T-cell (primary cell): ENCODE data around the gene GTF3C6. TPM values are rescaled to one million over a fixed set of nuclear protein-coding genes. Genes with fewer than 3 reads are reported as not detected.
A peak's percentile ranks its signal among the peaks of the same experiment; 100 is the strongest.

Experiments
- ATAC-seq, 4 experiments: fragments of 200-7000 bp in 3 of 4; fragments of 150-1000 bp in 1 of 4; cut with Tn5 transposase; replicated peaks in 1 of 4; 1 replicate in 3 of 4; 2 replicates in 1 of 4; pipeline ENCODE4 v1.10.0; 2021; ENCODE audit warnings: moderate library complexity in 3 of 4, mild to moderate bottlenecking in 2 of 4, moderate number of reproducible peaks in 1 of 4
- CTCF ChIA-PET, 2 donors: fragments of 300-600 bp; sonication (Branson Sonifier 250); formaldehyde crosslinking; loops; one replicate each; lab custom pipeline; 2022; ENCODE audit warnings: antibody characterized with exemption in 2 of 2; lab: Charles Lee
- POLR2A ChIA-PET, 2 donors: fragments of 300-600 bp; sonication (Branson Sonifier 250); formaldehyde crosslinking; loops; one replicate each; lab custom pipeline; 2022; ENCODE audit warnings: antibody characterized with exemption in 2 of 2; lab: Charles Lee
- DNase-seq, 35 experiments: peaks; one replicate each; pipeline versions ENCODE4 v3.0.0 to v3.0.0-alpha.2; 2013 to 2023
- H3K27ac ChIP-seq: one replicate; pipeline ENCODE4 v1.5.1; 2013; ENCODE audit warnings: low read length
- H3K27me3 ChIP-seq, 2 experiments: replicated peaks in 1 of 2; 1 replicate in 1 of 2; 2 replicates in 1 of 2; pipeline versions ENCODE4 v1.6.1 to v1.7.0; 2013; ENCODE audit warnings: low read length in 1 of 2, mixed read lengths in 1 of 2; ENCODE audit not compliant: control insufficient read depth in 2 of 2, insufficient read depth in 2 of 2; ENCODE audit errors: extremely low read depth in 1 of 2
- H3K36me3 ChIP-seq, 2 donors: 1 replicate in 1 of 2; 2 replicates in 1 of 2; pipeline versions ENCODE4 v1.6.1 to v1.7.0; 2013; ENCODE audit warnings: low read length in 1 of 2; ENCODE audit not compliant: control insufficient read depth in 2 of 2, insufficient read depth in 1 of 2; ENCODE audit errors: extremely low read depth in 1 of 2
- H3K4me1 ChIP-seq, 2 experiments: 1 replicate in 1 of 2; 2 replicates in 1 of 2; pipeline versions ENCODE4 v1.6.1 to v1.7.0; 2013; ENCODE audit warnings: low read length in 2 of 2, mixed read lengths in 1 of 2; ENCODE audit not compliant: insufficient read depth in 2 of 2, control insufficient read depth in 1 of 2; ENCODE audit errors: extremely low read depth in 1 of 2
- H3K4me3 ChIP-seq, 2 donors: 1 replicate in 1 of 2; 2 replicates in 1 of 2; pipeline versions ENCODE4 v1.5.1 to v1.7.0; 2013; ENCODE audit warnings: mild to moderate bottlenecking in 2 of 2, low read length in 1 of 2, moderate library complexity in 1 of 2; ENCODE audit not compliant: control insufficient read depth in 1 of 2; ENCODE audit errors: extremely low read depth in 1 of 2
- H3K9me3 ChIP-seq: 2 replicates; pipeline ENCODE4 v1.7.0; 2013
- H3K27ac Mint-ChIP-seq, 2 donors: one replicate each; pipeline ENCODE4 v1.8.0; 2020 to 2021; ENCODE audit warnings: mild to moderate bottlenecking in 2 of 2, mixed read lengths in 2 of 2
- H3K27me3 Mint-ChIP-seq, 2 donors: one replicate each; pipeline ENCODE4 v1.8.0; 2021 to 2022; ENCODE audit warnings: mixed read lengths in 2 of 2
- H3K36me3 Mint-ChIP-seq: one replicate; pipeline ENCODE4 v1.8.0; 2021; ENCODE audit warnings: mixed read lengths
- H3K4me1 Mint-ChIP-seq, 3 donors: one replicate each; pipeline ENCODE4 v1.8.0; 2020 to 2022; ENCODE audit warnings: mixed read lengths in 3 of 3, mild to moderate bottlenecking in 1 of 3
- H3K4me3 Mint-ChIP-seq, 3 donors: one replicate each; pipeline ENCODE4 v1.8.0; 2020 to 2022; ENCODE audit warnings: mild to moderate bottlenecking in 3 of 3, mixed read lengths in 3 of 3, moderate library complexity in 3 of 3
- H3K9me3 Mint-ChIP-seq, 3 donors: one replicate each; pipeline ENCODE4 v1.8.0; 2020 to 2022; ENCODE audit warnings: mixed read lengths in 3 of 3
- WGBS: methylation state at CpG from one replicate; pipeline ENCODE4 v1.1.5; 2013; ENCODE audit warnings: missing lambda C conversion rate; ENCODE audit not compliant: insufficient coverage; 5-methylcytosine and 5-hydroxymethylcytosine counted together
- total RNA-seq, 35 experiments: library from RNA in 6 of 35; stranded (reverse) in 6 of 35; fragments of 120-200 nt in 1 of 35; gene quantifications; one replicate each; pipeline versions ENCODE4 v1.2.1 to v1.2.4 and lab custom pipeline; 2013 to 2026

Gene GTF3C6
- total RNA-seq, 5 donors from 2014 or later (not counting 1 experiment from before 2014, with no cell fraction given): 21.4 to 33.9 (median 30.3) TPM

DNA sequence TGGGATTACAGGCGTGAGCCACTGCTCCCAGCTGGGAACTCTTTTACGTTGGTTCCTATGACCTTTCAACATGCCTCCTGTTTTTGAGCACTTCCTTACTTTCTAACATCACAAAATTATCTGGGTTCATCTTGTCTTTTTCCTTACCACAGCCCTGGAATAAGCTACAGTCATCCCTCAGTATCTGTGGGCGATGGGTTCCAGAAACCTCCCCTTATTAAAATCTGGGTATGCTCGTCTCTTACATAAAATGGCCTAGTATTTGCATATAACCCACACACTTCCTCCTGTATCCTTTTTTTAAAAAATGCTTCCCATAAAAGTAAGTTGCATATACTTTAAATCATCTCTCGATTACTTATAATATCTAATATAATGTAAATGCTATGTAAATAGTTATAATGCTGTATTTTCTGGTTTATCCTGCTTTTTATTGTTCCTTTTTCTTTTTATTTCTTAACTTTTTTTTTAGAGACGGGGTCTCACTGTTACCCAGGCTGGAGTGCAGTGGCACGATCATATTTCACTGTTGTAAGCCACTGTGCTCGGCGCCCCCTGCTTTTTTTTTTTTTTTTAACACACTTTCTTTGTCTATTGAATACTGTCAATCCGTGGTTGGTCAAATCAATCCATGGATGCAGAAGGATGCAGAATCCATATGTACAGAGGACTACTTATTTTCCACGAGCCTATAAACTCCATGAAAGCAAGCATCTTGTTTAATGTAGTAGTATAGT, 32.5 kb downstream of the GTF3C6 start:
- CTCF ChIA-PET: interaction anchor here in 1 of 2 donors (0.7 to 1.0 kb wide), 2 partner anchors 32 to 308 kb away, joined by 3 read pairs; no protein-coding TSS in a partner anchor
- Mint-ChIP-seq H3K27ac (no peak overlapping the region), H3K36me3 (peaks cover 41% of the 10 kb centered on the region), H3K27me3 (no peaks in the 10 kb centered on the region), H3K9me3 (no peaks in the 10 kb centered on the region), H3K4me1 (peaks cover 4 to 9% (median 5%) of the 10 kb centered on the region in 3 donors), H3K4me3 (no peak overlapping the region)
- H3K4me1 ChIP-seq: no peaks in the 10 kb centered on the region
- DNase-seq (no peak), ATAC-seq (no peak)
- 96% methylated on average over 6 of the region's 11 CpGs for WGBS
- H3K27ac ChIP-seq: no peak overlapping the region
- H3K9me3 ChIP-seq: no peaks in the 10 kb centered on the region
- H3K4me3 ChIP-seq: no peak overlapping the region
- H3K36me3 ChIP-seq: peaks cover 0 to 38% of the 10 kb centered on the region in 2 donors
- POLR2A ChIA-PET: no interaction called here
- H3K27me3 ChIP-seq: no peaks in the 10 kb centered on the region

DNA sequence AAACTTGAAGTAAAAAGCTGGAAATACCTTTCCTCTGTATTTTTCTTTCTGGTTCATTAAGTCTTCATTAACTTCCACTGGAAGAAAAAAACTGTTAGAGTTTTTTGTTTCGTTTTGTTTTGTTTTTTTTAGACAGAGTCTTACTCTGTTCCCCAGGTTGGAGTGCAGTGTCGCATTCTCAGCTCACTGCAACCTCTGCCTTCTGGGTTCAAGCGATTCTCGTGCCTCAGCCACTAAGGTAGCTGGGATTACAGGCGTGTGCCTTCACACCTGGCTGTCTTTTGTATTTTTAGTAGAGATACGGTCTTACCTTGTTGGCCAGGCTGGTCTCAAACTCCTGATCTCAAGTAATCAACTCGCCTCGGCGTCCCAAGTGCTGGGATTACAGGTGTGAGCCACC, 38.2 kb downstream of the GTF3C6 start:
- peaks cover 44% of the 10 kb centered on the region for H3K36me3 Mint-ChIP-seq
- CTCF ChIA-PET: no interaction called here
- no peaks in the 10 kb centered on the region for H3K9me3 Mint-ChIP-seq
- Histone ChIP-seq H3K36me3 (peaks cover 2 to 58% of the 10 kb centered on the region in 2 donors), H3K27ac (no peak overlapping the region), H3K4me1 (no peaks in the 10 kb centered on the region), H3K4me3 (no peak overlapping the region), H3K27me3 (no peaks in the 10 kb centered on the region), H3K9me3 (no peaks in the 10 kb centered on the region)
- H3K27me3 Mint-ChIP-seq: no peaks in the 10 kb centered on the region
- H3K27ac Mint-ChIP-seq: no peak overlapping the region
- POLR2A ChIA-PET: interaction anchor here in 1 of 2 donors (0.6 kb wide), 1 partner anchor 122 kb away, joined by 3 read pairs; the partner anchor contains the start of gene AMD1
- ATAC-seq: no peak
- no peak for DNase-seq
- peaks cover 0 to 4% (median 0%) of the 10 kb centered on the region in 3 donors for H3K4me1 Mint-ChIP-seq
- WGBS: 98% methylated on average over 8 of the region's 9 CpGs
- H3K4me3 Mint-ChIP-seq: no peak overlapping the region

- Histone ChIP-seq H3K27ac (no peak overlapping the region), H3K27me3 (no peaks in the 10 kb centered on the region), H3K36me3 (peaks cover 8 to 58% of the 10 kb centered on the region in 2 donors), H3K9me3 (no peaks in the 10 kb centered on the region), H3K4me3 (no peak overlapping the region), H3K4me1 (no peaks in the 10 kb centered on the region)
- Mint-ChIP-seq H3K4me3 (no peak overlapping the region), H3K9me3 (no peaks in the 10 kb centered on the region), H3K4me1 (peaks cover 0 to 4% (median 0%) of the 10 kb centered on the region in 3 donors), H3K27me3 (no peaks in the 10 kb centered on the region), H3K36me3 (peaks cover 47% of the 10 kb centered on the region), H3K27ac (peak overlapping the region in 1 of 2 donors; percentile 8)
- WGBS: no CpG with 5 or more reads among the region's 2 CpGs
- POLR2A ChIA-PET: no interaction called here
- DNase-seq (peak in 1 of 35 experiments; percentile 58), ATAC-seq (no peak)
- CTCF ChIA-PET: interaction anchor here (0.5 to 1.2 kb wide), 4 partner anchors 303 to 318 kb away, joined by 3 to 9 read pairs (median 4); no protein-coding TSS in a partner anchor
These were observed 41.2 kb downstream of the GTF3C6 start for GRCh38 chr6:110999634-111000270.

- Histone ChIP-seq H3K36me3 (peaks cover 10 to 58% of the 10 kb centered on the region in 2 donors), H3K27ac (no peak overlapping the region), H3K4me1 (no peaks in the 10 kb centered on the region), H3K27me3 (no peaks in the 10 kb centered on the region), H3K4me3 (no peak overlapping the region), H3K9me3 (no peaks in the 10 kb centered on the region)
- WGBS: 96% methylated on average over 3 of the region's 3 CpGs
- ChIA-PET POLR2A (no interaction called here), CTCF (no interaction called here)
- DNase-seq: no peak
- Mint-ChIP-seq H3K4me1 (peaks cover 0 to 4% (median 0%) of the 10 kb centered on the region in 3 donors), H3K27me3 (no peaks in the 10 kb centered on the region), H3K27ac (no peak overlapping the region), H3K9me3 (no peaks in the 10 kb centered on the region), H3K4me3 (no peak overlapping the region), H3K36me3 (peaks cover 38% of the 10 kb centered on the region)
- no peak for ATAC-seq
These were observed 43.8 kb downstream of the GTF3C6 start for GRCh38 chr6:111002350-111002749.

- H3K27ac ChIP-seq: no peak overlapping the region
- ATAC-seq (peak in 3 of 4 experiments; percentile 34 to 55 (median 45)), DNase-seq (peak in 4 of 35 experiments; percentile 3 to 64 (median 10))
- H3K4me3 Mint-ChIP-seq: no peak overlapping the region
- no peak overlapping the region for H3K4me3 ChIP-seq
- no peak overlapping the region for H3K27ac Mint-ChIP-seq
- H3K36me3 Mint-ChIP-seq: peaks cover 33% of the 10 kb centered on the region
- no peaks in the 10 kb centered on the region for H3K9me3 ChIP-seq
- no peaks in the 10 kb centered on the region for H3K4me1 ChIP-seq
- H3K9me3 Mint-ChIP-seq: no peaks in the 10 kb centered on the region
- WGBS: no CpG with 5 or more reads among the region's 2 CpGs
- peaks cover 11 to 37% of the 10 kb centered on the region in 2 donors for H3K36me3 ChIP-seq
- H3K27me3 Mint-ChIP-seq: no peaks in the 10 kb centered on the region
- POLR2A ChIA-PET: interaction anchor here (0.5 to 0.7 kb wide), 3 partner anchors 137 to 526 kb away, joined by 4 to 11 read pairs (median 5); no protein-coding TSS in a partner anchor
- no peaks in the 10 kb centered on the region for H3K27me3 ChIP-seq
- CTCF ChIA-PET: interaction anchor here (0.6 to 3.7 kb wide), 24 partner anchors 10 to 1151 kb away, joined by 3 to 21 read pairs (median 4); partner anchors contain the start of gene GTF3C6 (in 1 of the 2)
- peaks cover 4 to 8% (median 6%) of the 10 kb centered on the region in 3 donors for H3K4me1 Mint-ChIP-seq
These were observed 53.0 kb downstream of the GTF3C6 start for GRCh38 chr6:111011360-111012142.

- Mint-ChIP-seq H3K4me3 (no peak overlapping the region), H3K27ac (no peak overlapping the region), H3K9me3 (no peaks in the 10 kb centered on the region), H3K27me3 (no peaks in the 10 kb centered on the region), H3K4me1 (peaks cover 4 to 8% (median 6%) of the 10 kb centered on the region in 3 donors), H3K36me3 (peaks cover 33% of the 10 kb centered on the region)
- H3K4me1 ChIP-seq: no peaks in the 10 kb centered on the region
- DNase-seq (no peak), ATAC-seq (no peak)
- H3K27ac ChIP-seq: no peak overlapping the region
- CTCF ChIA-PET: interaction anchor here (0.6 to 3.7 kb wide), 10 partner anchors 9 to 1031 kb away, joined by 3 to 21 read pairs (median 4); no protein-coding TSS in a partner anchor
- POLR2A ChIA-PET: interaction anchor here in 1 of 2 donors (0.5 to 0.7 kb wide), 2 partner anchors 137 to 525 kb away, joined by 4 to 5 read pairs; no protein-coding TSS in a partner anchor
- WGBS: no CpG with 5 or more reads among the region's 2 CpGs
- H3K9me3 ChIP-seq: no peaks in the 10 kb centered on the region
- H3K27me3 ChIP-seq: no peaks in the 10 kb centered on the region
- no peak overlapping the region for H3K4me3 ChIP-seq
- H3K36me3 ChIP-seq: peaks cover 11 to 37% of the 10 kb centered on the region in 2 donors
These were observed 53.6 kb downstream of the GTF3C6 start for GRCh38 chr6:111012143-111012452.
